ENCODE results near the gene WEE1.

DNA sequence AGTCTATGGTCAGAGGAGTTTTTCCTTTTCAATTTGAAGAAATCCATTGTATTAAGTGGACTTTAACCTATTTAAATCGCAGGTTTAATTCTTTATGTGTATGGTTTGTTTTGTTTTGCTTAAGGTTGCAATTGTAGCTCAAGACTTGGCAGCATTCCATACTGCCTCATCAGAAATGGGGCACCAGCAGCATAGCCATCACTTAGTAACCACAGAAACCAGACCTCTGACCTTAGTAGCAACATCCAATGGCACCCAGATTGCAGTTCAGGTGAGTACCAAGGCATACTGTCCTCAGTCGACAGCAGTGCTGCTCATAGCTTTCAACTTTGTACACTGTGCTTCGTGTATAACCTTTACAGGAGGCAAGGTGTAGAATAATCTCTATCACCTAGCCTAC, 48.4 kb upstream of the WEE1 start:
- TF ChIP-seq, protein P1, sequence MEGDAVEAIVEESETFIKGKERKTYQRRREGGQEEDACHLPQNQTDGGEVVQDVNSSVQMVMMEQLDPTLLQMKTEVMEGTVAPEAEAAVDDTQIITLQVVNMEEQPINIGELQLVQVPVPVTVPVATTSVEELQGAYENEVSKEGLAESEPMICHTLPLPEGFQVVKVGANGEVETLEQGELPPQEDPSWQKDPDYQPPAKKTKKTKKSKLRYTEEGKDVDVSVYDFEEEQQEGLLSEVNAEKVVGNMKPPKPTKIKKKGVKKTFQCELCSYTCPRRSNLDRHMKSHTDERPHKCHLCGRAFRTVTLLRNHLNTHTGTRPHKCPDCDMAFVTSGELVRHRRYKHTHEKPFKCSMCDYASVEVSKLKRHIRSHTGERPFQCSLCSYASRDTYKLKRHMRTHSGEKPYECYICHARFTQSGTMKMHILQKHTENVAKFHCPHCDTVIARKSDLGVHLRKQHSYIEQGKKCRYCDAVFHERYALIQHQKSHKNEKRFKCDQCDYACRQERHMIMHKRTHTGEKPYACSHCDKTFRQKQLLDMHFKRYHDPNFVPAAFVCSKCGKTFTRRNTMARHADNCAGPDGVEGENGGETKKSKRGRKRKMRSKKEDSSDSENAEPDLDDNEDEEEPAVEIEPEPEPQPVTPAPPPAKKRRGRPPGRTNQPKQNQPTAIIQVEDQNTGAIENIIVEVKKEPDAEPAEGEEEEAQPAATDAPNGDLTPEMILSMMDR (IDR thresholded peaks at IDR 0.05), result no peak
- no peak for TF ChIP-seq POLR2A (IDR thresholded peaks at IDR 0.05)
- TF ChIP-seq POLR2AphosphoS5 (IDR thresholded peaks at IDR 0.05), result no peak
